Hematopoietic multipotent progenitor cell treated with erythropoietin and hydrocortisone succinate and interleukin-3 and kit ligand, for 4 days (in vitro differentiated cells): Measurements from ENCODE around the gene GADL1.

Experiments used
- DNase-seq: peaks from one replicate; pipeline ENCODE4 v3.0.0-alpha.2; 2015

Gene GADL1

DNA sequence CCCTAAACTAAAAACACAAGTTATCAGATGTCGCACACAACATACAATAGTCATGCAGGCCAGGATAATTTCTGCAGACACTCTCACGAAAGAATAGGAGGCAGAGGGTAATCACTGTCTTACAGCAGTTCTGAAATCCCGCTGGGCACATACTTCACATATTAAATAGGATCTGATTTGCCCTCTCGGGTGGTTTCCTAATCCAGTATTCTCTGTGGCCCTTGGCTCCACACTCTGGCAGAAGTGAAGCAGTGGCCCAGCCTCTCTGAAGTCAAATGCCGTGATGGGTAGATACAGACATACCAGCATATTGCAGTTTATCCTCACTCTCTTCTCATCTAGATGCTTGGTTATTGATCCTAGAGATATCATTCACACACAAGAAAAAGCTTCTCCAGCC, 19.0 kb downstream of the GADL1 start:
- DNase-seq = no peak

DNA sequence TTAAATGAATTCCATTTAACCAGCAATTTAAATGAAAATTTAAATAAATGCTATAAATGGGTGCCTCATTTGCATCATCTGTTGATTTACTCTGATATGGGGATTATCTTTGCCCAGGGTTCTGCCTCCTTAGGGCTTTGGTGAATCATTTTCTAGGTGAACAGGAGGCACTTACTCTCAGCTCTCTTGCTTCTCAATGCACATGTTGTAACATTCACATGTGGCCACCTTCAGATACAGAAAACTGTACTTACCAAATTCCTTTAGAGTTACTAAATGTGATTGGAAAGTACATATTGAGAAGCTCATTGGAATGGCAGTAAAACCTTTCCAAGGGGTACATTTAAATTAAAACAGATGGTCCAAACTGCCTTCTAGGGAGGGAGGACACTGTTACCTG, 20.8 kb downstream of the GADL1 start:
- no peak for DNase-seq

DNA sequence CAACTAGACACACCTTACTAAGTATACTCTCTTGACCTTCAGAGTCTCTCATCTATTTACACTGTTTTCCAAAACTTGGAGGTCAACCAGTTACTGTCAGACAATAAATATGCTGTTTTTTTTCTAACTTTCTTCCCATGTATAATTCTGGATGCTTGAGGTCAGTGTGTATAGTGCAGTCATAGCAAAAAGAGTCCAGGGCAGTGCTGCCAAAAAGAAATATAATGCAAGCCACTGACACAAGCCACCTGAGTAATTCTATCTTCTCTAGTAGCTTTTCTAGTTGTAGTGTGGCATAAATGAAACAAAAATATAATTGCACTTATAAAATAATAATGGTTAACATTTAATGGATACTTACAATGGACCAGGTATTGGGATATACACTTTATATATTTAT, 21.6 kb downstream of the GADL1 start:
- DNase-seq = no peak

DNA sequence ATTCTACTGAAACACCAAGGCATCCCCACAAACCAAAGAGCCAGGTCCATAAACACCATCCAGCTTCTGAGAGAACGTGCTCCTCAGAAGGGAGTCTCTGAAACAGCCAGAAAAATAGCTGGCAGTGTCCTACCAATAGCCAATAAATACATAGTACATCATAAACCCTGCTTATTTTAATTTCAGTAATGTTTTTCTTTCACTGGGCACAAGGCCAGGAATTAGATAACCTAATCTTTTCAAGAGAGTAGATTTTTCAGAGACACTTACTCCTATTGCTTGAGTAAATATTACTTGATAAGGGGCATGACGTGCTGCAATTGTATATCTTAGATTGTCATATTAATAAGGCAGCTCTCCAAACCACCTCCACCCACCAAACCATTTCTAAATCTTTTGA, 22.7 kb downstream of the GADL1 start:
- no peak for DNase-seq

- no peak for DNase-seq
Measured at GRCh38 chr3:30864836-30865235, 29.6 kb downstream of the GADL1 start.

- DNase-seq = no peak
Measured at GRCh38 chr3:30864132-30864531, 30.3 kb downstream of the GADL1 start.

- no peak for DNase-seq
Measured at GRCh38 chr3:30862004-30862403, 32.5 kb downstream of the GADL1 start.

- no peak for DNase-seq
Measured at GRCh38 chr3:30858894-30859389, 35.5 kb downstream of the GADL1 start.

GRCh38 chr3:30855400-30856292, 38.8 kb downstream of the GADL1 start:
- DNase-seq = no peak

GRCh38 chr3:30852833-30853232, 41.6 kb downstream of the GADL1 start:
- no peak for DNase-seq

DNA sequence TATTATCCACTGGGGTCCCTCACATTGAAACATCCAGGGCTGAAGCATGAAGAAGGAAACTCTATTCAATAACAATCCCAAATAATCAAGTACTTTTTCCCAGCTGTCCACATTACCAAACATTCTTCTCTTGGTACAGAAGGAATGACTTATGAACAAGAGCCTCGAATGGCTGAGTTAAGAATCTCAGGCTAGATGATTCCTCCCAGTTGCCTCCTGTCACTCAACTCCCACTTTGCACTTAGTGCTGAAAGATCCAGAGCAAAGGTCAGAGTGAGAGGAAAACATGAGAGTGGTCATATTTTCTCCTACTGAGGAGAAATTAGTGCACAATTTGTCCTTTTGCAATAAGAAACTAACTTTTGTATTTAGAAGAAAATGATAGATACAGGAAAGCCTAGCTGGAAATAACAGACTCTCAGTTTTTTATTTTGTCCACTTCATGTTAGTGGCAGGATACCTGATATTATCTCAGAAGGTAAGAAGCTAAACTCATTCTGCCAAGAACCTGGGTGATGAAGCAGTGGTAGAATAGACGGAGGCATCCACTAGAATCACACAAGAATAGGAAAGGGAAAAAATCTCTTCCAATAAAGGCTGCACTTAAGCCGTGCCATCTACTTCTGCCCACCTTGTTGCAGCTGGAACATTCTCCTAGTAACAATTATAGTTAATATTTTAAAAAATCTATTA, 46.2 kb downstream of the GADL1 start:
- no peak for DNase-seq

DNA sequence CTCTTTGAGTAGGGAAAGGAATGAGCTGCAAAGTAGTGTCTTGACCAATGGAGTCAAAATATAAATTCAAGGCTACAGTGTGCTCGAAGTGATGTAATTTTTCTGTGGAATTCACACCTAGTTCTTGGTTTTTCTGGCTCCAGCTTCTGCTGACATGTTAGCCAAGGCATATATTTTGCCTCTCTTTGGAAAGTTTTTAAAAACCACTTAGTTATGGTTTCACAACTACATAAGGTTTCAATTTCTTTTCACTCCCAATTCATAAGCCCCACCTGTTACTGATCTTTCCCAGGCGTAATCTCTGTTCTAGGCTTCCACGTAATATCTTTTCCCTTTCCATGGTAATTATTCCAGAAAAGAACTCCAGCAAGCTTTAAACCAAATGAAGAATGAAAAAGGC, 46.9 kb downstream of the GADL1 start:
- no peak for DNase-seq

GRCh38 chr3:30845606-30846005, 48.9 kb downstream of the GADL1 start:
- DNase-seq = no peak

GRCh38 chr3:30843877-30844276, 50.6 kb downstream of the GADL1 start:
- DNase-seq = no peak

DNA sequence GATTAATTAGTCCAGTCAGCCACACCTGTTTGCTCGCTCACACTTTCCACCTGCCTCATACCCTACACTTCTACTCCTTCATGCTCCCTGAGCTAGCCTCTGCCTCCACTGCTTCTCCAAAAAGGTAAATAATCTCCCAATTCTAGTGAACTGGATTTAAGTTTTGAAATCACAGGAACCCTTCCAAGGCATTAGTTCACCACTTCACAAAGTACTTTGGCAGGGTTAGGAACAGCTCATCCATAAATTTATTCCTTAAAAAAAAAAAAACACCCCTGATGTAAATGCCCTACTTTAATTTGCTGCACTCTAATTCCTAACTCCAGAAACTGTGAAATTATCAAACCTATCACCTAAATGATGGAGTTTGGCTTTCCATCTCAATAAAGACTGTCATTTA, 58.3 kb downstream of the GADL1 start:
- no peak for DNase-seq

- DNase-seq = no peak
Measured at GRCh38 chr3:30835667-30836066, 58.8 kb downstream of the GADL1 start.

GRCh38 chr3:30832961-30833575, 61.4 kb downstream of the GADL1 start:
- no peak for DNase-seq

DNA sequence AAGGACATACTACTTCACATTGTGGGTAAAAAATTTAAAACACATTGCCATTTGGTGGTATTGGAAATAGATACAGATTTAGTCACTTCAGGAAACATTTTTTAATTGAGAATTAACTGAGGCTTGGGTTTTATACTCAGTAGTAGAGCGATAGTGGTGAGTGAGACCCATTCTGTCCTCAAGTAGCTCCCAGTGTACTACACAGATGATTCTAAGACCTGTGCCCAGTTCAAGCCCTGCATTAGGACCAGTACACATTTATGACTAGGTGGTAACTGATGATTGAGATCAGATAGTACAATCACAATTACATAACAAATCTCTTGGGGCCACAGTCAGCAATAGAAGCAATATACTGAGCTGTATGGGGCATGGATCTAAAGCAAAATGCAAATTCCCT, 67.4 kb downstream of the GADL1 start:
- no peak for DNase-seq

- no peak for DNase-seq
Measured at GRCh38 chr3:30826531-30826942, 67.9 kb downstream of the GADL1 start.

DNA sequence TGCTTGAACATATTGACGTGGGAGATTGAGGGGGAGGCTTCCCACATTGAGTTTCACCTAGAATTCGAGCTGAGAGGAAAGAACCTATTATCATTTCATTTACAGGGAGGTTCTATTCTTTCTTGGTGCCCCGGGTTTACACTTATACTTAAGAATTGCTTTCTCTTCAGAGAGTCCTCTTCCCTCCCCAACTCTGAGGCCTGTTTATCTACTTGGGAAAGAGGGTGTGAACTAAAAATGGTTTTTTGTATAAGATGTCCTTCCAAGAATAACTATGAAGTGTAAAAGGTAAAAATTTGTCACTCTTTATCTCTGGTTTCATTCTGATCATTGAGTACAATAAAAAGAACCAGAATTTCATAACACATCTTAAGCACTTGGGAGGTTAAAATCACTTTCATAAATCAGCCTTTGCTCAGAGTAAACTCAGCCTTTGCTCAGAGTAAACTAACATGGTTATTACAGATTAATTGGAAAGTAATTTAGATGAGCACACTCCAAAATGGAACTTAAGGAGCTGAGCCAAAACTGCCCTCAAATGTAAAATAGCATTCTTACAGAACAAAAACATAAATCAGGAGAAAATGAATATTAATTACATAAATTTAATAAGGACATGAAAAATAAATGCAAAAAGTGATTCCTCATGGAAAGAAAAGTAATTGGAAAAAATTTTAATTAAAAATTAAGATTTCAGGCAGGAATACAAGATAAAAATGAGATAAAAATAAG, 75.2 kb downstream of the GADL1 start:
- no peak for DNase-seq

GRCh38 chr3:30813734-30814133, 80.7 kb downstream of the GADL1 start:
- DNase-seq = no peak

GRCh38 chr3:30811151-30811795, 83.2 kb downstream of the GADL1 start:
- DNase-seq = no peak

- DNase-seq = peak; percentile 18
Measured at GRCh38 chr3:30810625-30811024, 83.8 kb downstream of the GADL1 start.
